ENCODE data around the gene NAA50. TPM values are rescaled to one million over a fixed set of nuclear protein-coding genes. Genes with fewer than 3 reads are reported as not detected.

The NAA50 gene
- total RNA-seq (2014; rRNA removed) (859 and 989 TPM in 2 replicates), Bru-seq, nascent RNA (percentile 97 among the genes with signal in this experiment), BruChase-seq, experiment 1, labeled RNA remaining after a 6-hour chase (percentile 99 among the genes with signal in this experiment), BruChase-seq, experiment 2, labeled RNA remaining after a 2-hour chase (percentile 99 among the genes with signal in this experiment)
- long read RNA-seq, full-length matches to known transcripts = 314 of 373 reads
- long read RNA-seq, partial matches to known transcripts = 13 of 373 reads
- long read RNA-seq, other reads (novel, unspliced or antisense) = 46 of 373 reads

- peak within 1 kb of the TSS; percentile 82 for H3K4me2 ChIP-seq (ENCODE audit: low read length)
- H3K36me3 ChIP-seq (ENCODE audit: low read depth, low read length) = peaks cover 4% of the 10 kb centered on the region; the same call in 1 of the 2 replicates
- peak within 1 kb of the TSS; percentile 85 for H2AFZ ChIP-seq (ENCODE audit: low read length)
- H3F3A ChIP-seq (ENCODE audit: low read length, unreplicated experiment) = no peaks in the 10 kb centered on the region
- ChIA-PET POLR2A (ENCODE audit: unreplicated experiment) (interaction anchor here (0.5 to 1.0 kb wide), 5 partner anchors 9 to 974 kb away, joined by 4 to 31 read pairs (median 16); no protein-coding TSS in a partner anchor), CTCF (interaction anchor here (0.6 to 2.3 kb wide), 5 partner anchors 10 to 168 kb away, joined by 3 to 17 read pairs (median 5); partner anchors contain the start of gene GRAMD1C)
- peak within 1 kb of the TSS; percentile 89 for H3K27ac ChIP-seq (ENCODE audit: low read length)
- BruUV-seq (replicated peaks) = no TSS peak
- peak within 1 kb of the TSS; percentile 96 for H3K4me3 ChIP-seq (ENCODE audit: low read length)
- no peaks in the 10 kb centered on the region for H3K9me2 ChIP-seq (replicated peaks; ENCODE audit: low read length)
- no peaks in the 10 kb centered on the region for H3K27me3 ChIP-seq (ENCODE audit: low read length)
- intact Hi-C loops (cut with micrococcal nuclease) = loop anchor here (1.0 to 10.0 kb wide), 5 partner anchors 10 to 311 kb away; partner anchors contain the start of genes CCDC191, QTRT2 and USF3
- no peaks in the 10 kb centered on the region for H3K9me3 ChIP-seq (ENCODE audit: low read length)
- peak; percentile 44; the same call in 1 of the 2 replicates for TF ChIP-seq EZH2phosphoT487 (IDR thresholded peaks at IDR 0.05; ENCODE audit: borderline replicate concordance, low read length)
- no peak for TF ChIP-seq EZH2 (IDR thresholded peaks at IDR 0.05; ENCODE audit: low read length, unreplicated experiment)
- peak; percentile 64 for ATAC-seq
- H3K9ac ChIP-seq (ENCODE audit: low read length) = peak within 1 kb of the TSS; percentile 87
- H4K20me1 ChIP-seq (ENCODE audit: low read length) = peaks cover 38% of the 10 kb centered on the region
- H3K4me1 ChIP-seq (ENCODE audit: insufficient read depth, low read length) = peaks cover 47% of the 10 kb centered on the region
- H3K79me2 ChIP-seq (ENCODE audit: low read length) = peaks cover 91% of the 10 kb centered on the region
- DNase-seq = peak; percentile 89
These were observed at the start of gene NAA50 for GRCh38 chr3:113745756-113746547. TSS of gene NAA50 (minus strand) at chr3:113746249. CDS start at chr3:113745949, 300 bp downstream.

DNA sequence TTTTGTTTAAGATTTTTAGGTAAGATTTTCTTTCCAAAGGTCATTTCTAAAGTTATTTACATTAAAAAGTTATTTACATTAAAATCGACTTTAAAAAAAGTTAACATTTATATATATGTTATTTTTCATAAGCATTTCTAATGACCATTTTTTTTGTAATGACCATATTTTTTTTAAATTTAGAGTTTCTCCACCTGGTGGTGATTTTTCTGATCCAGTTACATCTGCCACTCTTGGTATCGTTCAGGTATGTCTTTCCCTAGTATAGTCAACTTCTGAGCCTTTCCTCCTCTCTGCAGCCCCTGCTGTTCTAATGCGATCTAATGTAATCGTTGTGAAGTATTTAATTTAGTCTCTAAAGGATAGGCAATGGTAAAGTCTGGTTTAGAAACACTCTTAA, 49.6 kb upstream of the NAA50 start:
- intact Hi-C loops (cut with micrococcal nuclease) = loop anchor here (2.0 kb wide), 1 partner anchor 59 kb away; no protein-coding TSS in a partner anchor
- Histone ChIP-seq H3K9me3 (ENCODE audit: low read length) (no peaks in the 10 kb centered on the region), H2AFZ (ENCODE audit: low read length) (no peak overlapping the region), H3K79me2 (ENCODE audit: low read length) (no peaks in the 10 kb centered on the region), H3K27ac (ENCODE audit: low read length) (no peak overlapping the region), H3K4me2 (ENCODE audit: low read length) (no peak overlapping the region), H3K27me3 (ENCODE audit: low read length) (no peaks in the 10 kb centered on the region), H3K4me1 (ENCODE audit: insufficient read depth, low read length) (no peaks in the 10 kb centered on the region), H3K9me2 (replicated peaks; ENCODE audit: low read length) (no peaks in the 10 kb centered on the region), H3K36me3 (ENCODE audit: low read depth, low read length) (peaks cover 16% of the 10 kb centered on the region), H3K9ac (ENCODE audit: low read length) (no peak overlapping the region), H4K20me1 (ENCODE audit: low read length) (no peaks in the 10 kb centered on the region), H3F3A (ENCODE audit: low read length, unreplicated experiment) (no peaks in the 10 kb centered on the region), H3K4me3 (ENCODE audit: low read length) (no peak overlapping the region)
- TF ChIP-seq EZH2 (IDR thresholded peaks at IDR 0.05; ENCODE audit: low read length, unreplicated experiment) (no peak), EZH2phosphoT487 (IDR thresholded peaks at IDR 0.05; ENCODE audit: borderline replicate concordance, low read length) (no peak)
- TF ChIP-seq, protein P1, sequence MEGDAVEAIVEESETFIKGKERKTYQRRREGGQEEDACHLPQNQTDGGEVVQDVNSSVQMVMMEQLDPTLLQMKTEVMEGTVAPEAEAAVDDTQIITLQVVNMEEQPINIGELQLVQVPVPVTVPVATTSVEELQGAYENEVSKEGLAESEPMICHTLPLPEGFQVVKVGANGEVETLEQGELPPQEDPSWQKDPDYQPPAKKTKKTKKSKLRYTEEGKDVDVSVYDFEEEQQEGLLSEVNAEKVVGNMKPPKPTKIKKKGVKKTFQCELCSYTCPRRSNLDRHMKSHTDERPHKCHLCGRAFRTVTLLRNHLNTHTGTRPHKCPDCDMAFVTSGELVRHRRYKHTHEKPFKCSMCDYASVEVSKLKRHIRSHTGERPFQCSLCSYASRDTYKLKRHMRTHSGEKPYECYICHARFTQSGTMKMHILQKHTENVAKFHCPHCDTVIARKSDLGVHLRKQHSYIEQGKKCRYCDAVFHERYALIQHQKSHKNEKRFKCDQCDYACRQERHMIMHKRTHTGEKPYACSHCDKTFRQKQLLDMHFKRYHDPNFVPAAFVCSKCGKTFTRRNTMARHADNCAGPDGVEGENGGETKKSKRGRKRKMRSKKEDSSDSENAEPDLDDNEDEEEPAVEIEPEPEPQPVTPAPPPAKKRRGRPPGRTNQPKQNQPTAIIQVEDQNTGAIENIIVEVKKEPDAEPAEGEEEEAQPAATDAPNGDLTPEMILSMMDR (conservative IDR thresholded peaks at IDR 0.05; ENCODE audit: low read depth, low read length) = 0 out of 2 replicates have a peak, but pooled peaks have one; percentile 12
- CTCF ChIA-PET = no interaction called here
- POLR2A ChIA-PET (ENCODE audit: unreplicated experiment) = no interaction called here
- ATAC-seq = no peak
- BruUV-seq (replicated peaks) = no TSS peak
- no peak for DNase-seq

GRCh38 chr3:113794526-113794925, 48.5 kb upstream of the NAA50 start:
- no peaks in the 10 kb centered on the region for H3K79me2 ChIP-seq (ENCODE audit: low read length)
- H4K20me1 ChIP-seq (ENCODE audit: low read length) = no peaks in the 10 kb centered on the region
- no peaks in the 10 kb centered on the region for H3K27me3 ChIP-seq (ENCODE audit: low read length)
- ATAC-seq = no peak
- H3K9ac ChIP-seq (ENCODE audit: low read length) = no peak overlapping the region
- H3K4me1 ChIP-seq (ENCODE audit: insufficient read depth, low read length) = no peaks in the 10 kb centered on the region
- H3K4me3 ChIP-seq (ENCODE audit: low read length) = no peak overlapping the region
- TF ChIP-seq, protein P1 (conservative IDR thresholded peaks at IDR 0.05; ENCODE audit: low read depth, low read length) = no peak
- TF ChIP-seq EZH2 (IDR thresholded peaks at IDR 0.05; ENCODE audit: low read length, unreplicated experiment) (no peak), EZH2phosphoT487 (IDR thresholded peaks at IDR 0.05; ENCODE audit: borderline replicate concordance, low read length) (no peak)
- BruUV-seq (replicated peaks) = no TSS peak
- no peaks in the 10 kb centered on the region for H3K9me3 ChIP-seq (ENCODE audit: low read length)
- H3K27ac ChIP-seq (ENCODE audit: low read length) = no peak overlapping the region
- no peak overlapping the region for H2AFZ ChIP-seq (ENCODE audit: low read length)
- intact Hi-C loops (cut with micrococcal nuclease) = loop anchor here (2.0 kb wide), 1 partner anchor 58 kb away; no protein-coding TSS in a partner anchor
- ChIA-PET POLR2A (ENCODE audit: unreplicated experiment) (no interaction called here), CTCF (no interaction called here)
- no peaks in the 10 kb centered on the region for H3F3A ChIP-seq (ENCODE audit: low read length, unreplicated experiment)
- peaks cover 16% of the 10 kb centered on the region for H3K36me3 ChIP-seq (ENCODE audit: low read depth, low read length)
- no peak for DNase-seq
- no peaks in the 10 kb centered on the region for H3K9me2 ChIP-seq (replicated peaks; ENCODE audit: low read length)
- H3K4me2 ChIP-seq (ENCODE audit: low read length) = no peak overlapping the region
